GM18858 (cell line): ENCODE measurements around the gene MCTP2.
"Not testable (repeated sequence)": the region's sequence is repeated elsewhere in the genome, so short reads cannot be mapped to it uniquely, and the experiment has no call there.

Experiments
- ATAC-seq: cut with Tn5 transposase; IDR thresholded peaks from one replicate; pipeline ENCODE4 v1.9.1; 2021; ENCODE audit not compliant: unreplicated experiment

The MCTP2 gene

GRCh38 chr15:94493586-94493985, 262.2 kb downstream of the MCTP2 start:
- ATAC-seq: not testable (repeated sequence)

GRCh38 chr15:94494732-94495131, 263.4 kb downstream of the MCTP2 start:
- ATAC-seq: no peak

GRCh38 chr15:94503293-94503692, 271.9 kb downstream of the MCTP2 start:
- no peak for ATAC-seq

- ATAC-seq: no peak
Measured at GRCh38 chr15:94509259-94509658, 277.9 kb downstream of the MCTP2 start.

- no peak for ATAC-seq
Measured at GRCh38 chr15:94522125-94522524, 290.8 kb downstream of the MCTP2 start.

- ATAC-seq: no peak
Measured at GRCh38 chr15:94523873-94524272, 292.5 kb downstream of the MCTP2 start.

- ATAC-seq: no peak
Measured at GRCh38 chr15:94524565-94524964, 293.2 kb downstream of the MCTP2 start.

- ATAC-seq: no peak
Measured at GRCh38 chr15:94526071-94526689, 294.8 kb downstream of the MCTP2 start.

- no peak for ATAC-seq
Measured at GRCh38 chr15:94532226-94532625, 300.9 kb downstream of the MCTP2 start.
